ENCODE measurements around the gene NPAT.
"Not testable (repeated sequence)": the region's sequence is repeated elsewhere in the genome, so short reads cannot be mapped to it uniquely, and the experiment has no call there.

NPAT gene

GRCh38 chr11:108121274-108122155 is 100.9 kb downstream of the NPAT start, which contains the start of gene ACAT1:
TSS of gene ACAT1 (plus strand) at chr11:108121567. CDS start at chr11:108121607, 40 bp downstream.
- Histone ChIP-seq H3K27ac (peak within 1 kb of the TSS; percentile 69), H3K9me3 (no peaks in the 10 kb centered on the region), H3K4me3 (ENCODE audit: low read depth in 1 of 2, low read length in 1 of 2) (peak within 1 kb of the TSS; percentile 79 to 93), H3K4me1 (ENCODE audit: control insufficient read depth in 1 of 2, insufficient read depth in 1 of 2, low read depth in 1 of 2, low read length in 1 of 2) (peaks cover 29 to 34% of the 10 kb centered on the region in 2 experiments), H3K27me3 (no peaks in the 10 kb centered on the region), H3K36me3 (no peaks in the 10 kb centered on the region)
- TF ChIP-seq CTCF (IDR thresholded peaks at IDR 0.05), result peak; percentile 74

- not testable (repeated sequence) for H3K36me3 ChIP-seq, H3K27me3 ChIP-seq, H3K9me3 ChIP-seq
- peaks cover 29 to 34% of the 10 kb centered on the region in 2 experiments for H3K4me1 ChIP-seq (ENCODE audit: control insufficient read depth in 1 of 2, insufficient read depth in 1 of 2, low read depth in 1 of 2, low read length in 1 of 2)
- H3K4me3 ChIP-seq (ENCODE audit: low read depth in 1 of 2, low read length in 1 of 2), result peak overlapping the region; percentile 79 to 93
- H3K27ac ChIP-seq, result peak overlapping the region; percentile 69
Measured at GRCh38 chr11:108120936-108121273, 101.5 kb downstream of the NPAT start.

GRCh38 chr11:108117746-108118371 is 104.6 kb downstream of the NPAT start:
- H3K9me3 ChIP-seq, result no peaks in the 10 kb centered on the region
- H3K27ac ChIP-seq, result no peak overlapping the region
- no peak for TF ChIP-seq CTCF (IDR thresholded peaks at IDR 0.05)

GRCh38 chr11:108115500-108116140 is 106.8 kb downstream of the NPAT start:
- Histone ChIP-seq H3K27me3 (no peaks in the 10 kb centered on the region), H3K36me3 (no peaks in the 10 kb centered on the region), H3K4me1 (ENCODE audit: control insufficient read depth in 1 of 2, insufficient read depth in 1 of 2, low read depth in 1 of 2, low read length in 1 of 2) (no peaks in the 10 kb centered on the region), H3K27ac (no peak overlapping the region), H3K4me3 (ENCODE audit: low read depth in 1 of 2, low read length in 1 of 2) (no peak overlapping the region), H3K9me3 (no peaks in the 10 kb centered on the region)
- TF ChIP-seq CTCF (IDR thresholded peaks at IDR 0.05), result no peak

More at GRCh38 chr11:108117746-108118371, 104.6 kb downstream of the NPAT start:
- Histone ChIP-seq H3K36me3 (no peaks in the 10 kb centered on the region), H3K4me1 (ENCODE audit: control insufficient read depth in 1 of 2, insufficient read depth in 1 of 2, low read depth in 1 of 2, low read length in 1 of 2) (peaks cover 15 to 17% of the 10 kb centered on the region in 2 experiments), H3K4me3 (ENCODE audit: low read depth in 1 of 2, low read length in 1 of 2) (no peak overlapping the region), H3K27me3 (no peaks in the 10 kb centered on the region)

GRCh38 chr11:108112057-108112456 is 110.4 kb downstream of the NPAT start:
- Histone ChIP-seq H3K36me3 (no peaks in the 10 kb centered on the region), H3K27me3 (no peaks in the 10 kb centered on the region), H3K4me3 (ENCODE audit: low read depth in 1 of 2, low read length in 1 of 2) (no peak overlapping the region), H3K4me1 (ENCODE audit: control insufficient read depth in 1 of 2, insufficient read depth in 1 of 2, low read depth in 1 of 2, low read length in 1 of 2) (no peaks in the 10 kb centered on the region), H3K9me3 (no peaks in the 10 kb centered on the region), H3K27ac (no peak overlapping the region)
- TF ChIP-seq CTCF (IDR thresholded peaks at IDR 0.05), result no peak
